Calu3 (cell line): ENCODE data around the gene MAML3. TPM values are rescaled to one million over a fixed set of nuclear protein-coding genes. Genes with fewer than 3 reads are reported as not detected.

Experiments used
- BruUV-seq: library from RNA; stranded (reverse); fragments of 400-500 nt; replicated peaks from 2 replicates; lab custom pipeline; 2021; lab: Mats Ljungman, UMichigan
- CTCF ChIA-PET: fragments of 300-600 bp; sonication (Branson Sonifier 250); formaldehyde crosslinking; loops from one replicate; lab custom pipeline; 2022; ENCODE audit warnings: antibody characterized with exemption; lab: Charles Lee
- DNase-seq: peaks from one replicate; pipeline ENCODE4 v3.0.0; 2022
- H3K27ac Mint-ChIP-seq: one replicate; pipeline ENCODE4 v1.8.0; 2022; ENCODE audit warnings: mixed read lengths; ENCODE audit not compliant: unreplicated experiment
- H3K27me3 Mint-ChIP-seq: one replicate; pipeline ENCODE4 v1.8.0; 2022; ENCODE audit warnings: mixed read lengths; ENCODE audit not compliant: unreplicated experiment
- H3K36me3 Mint-ChIP-seq: one replicate; pipeline ENCODE4 v1.8.0; 2022; ENCODE audit warnings: mild to moderate bottlenecking, moderate library complexity, mixed read lengths; ENCODE audit not compliant: insufficient read depth, unreplicated experiment
- H3K4me1 Mint-ChIP-seq: one replicate; pipeline ENCODE4 v1.8.0; 2022; ENCODE audit warnings: mild to moderate bottlenecking, low read depth, mixed read lengths; ENCODE audit not compliant: unreplicated experiment
- H3K4me3 Mint-ChIP-seq: one replicate; pipeline ENCODE4 v1.8.0; 2022; ENCODE audit warnings: mild to moderate bottlenecking, low read depth, moderate library complexity, mixed read lengths; ENCODE audit not compliant: unreplicated experiment
- H3K9me3 Mint-ChIP-seq: one replicate; pipeline ENCODE4 v1.8.0; 2022; ENCODE audit warnings: low read depth, mixed read lengths; ENCODE audit not compliant: unreplicated experiment
- intact Hi-C: fragments of 100-400 bp; cut with micrococcal nuclease; formaldehyde crosslinking; loops from one replicate; pipeline ENCODE4 v1.10.0; 2022; ENCODE audit not compliant: unreplicated experiment
- total RNA-seq: library from RNA; stranded (reverse); gene quantifications from 2 replicates; pipeline ENCODE4 v1.2.3, GENCODE V29; 2022
- TF ChIP-seq, protein P1 (sequence below): fragments of 200-600 bp; IDR thresholded peaks from one replicate; pipeline ENCODE4 v1.8.0; 2022; ENCODE audit warnings: antibody characterized with exemption; ENCODE audit not compliant: unreplicated experiment

Gene MAML3
- total RNA-seq, 1 experiment from 2014 or later, result 4.0 TPM

DNA sequence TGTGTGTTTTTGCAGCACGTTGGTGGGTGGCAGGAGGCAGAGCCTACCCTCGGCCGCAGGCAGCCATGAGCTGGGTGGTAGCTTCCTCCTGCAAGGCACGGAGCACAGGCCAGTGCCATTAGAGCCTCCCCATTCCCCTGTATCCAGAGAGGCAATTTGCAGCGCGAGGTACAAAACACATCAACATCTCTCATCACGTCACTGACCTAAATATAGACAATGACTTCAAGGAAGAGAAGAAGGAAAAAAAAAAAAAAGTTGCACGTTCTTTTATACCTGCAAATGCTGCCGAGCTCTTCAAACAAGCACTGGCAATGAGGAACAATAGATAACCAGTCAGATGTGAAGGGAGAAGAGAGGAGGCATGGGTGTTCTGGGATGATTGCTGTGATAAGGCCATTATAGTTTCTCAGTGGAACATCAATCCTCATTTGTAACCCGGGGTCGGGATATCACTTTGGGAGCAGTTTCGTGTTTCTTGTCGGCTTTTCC lies 328.4 kb downstream of the MAML3 start:
- Mint-ChIP-seq H3K27me3 (no peaks in the 10 kb centered on the region), H3K4me1 (no peaks in the 10 kb centered on the region), H3K4me3 (no peak overlapping the region), H3K9me3 (no peaks in the 10 kb centered on the region), H3K36me3 (no peaks in the 10 kb centered on the region), H3K27ac (no peak overlapping the region)
- no TSS peak for BruUV-seq
- TF ChIP-seq, protein P1, sequence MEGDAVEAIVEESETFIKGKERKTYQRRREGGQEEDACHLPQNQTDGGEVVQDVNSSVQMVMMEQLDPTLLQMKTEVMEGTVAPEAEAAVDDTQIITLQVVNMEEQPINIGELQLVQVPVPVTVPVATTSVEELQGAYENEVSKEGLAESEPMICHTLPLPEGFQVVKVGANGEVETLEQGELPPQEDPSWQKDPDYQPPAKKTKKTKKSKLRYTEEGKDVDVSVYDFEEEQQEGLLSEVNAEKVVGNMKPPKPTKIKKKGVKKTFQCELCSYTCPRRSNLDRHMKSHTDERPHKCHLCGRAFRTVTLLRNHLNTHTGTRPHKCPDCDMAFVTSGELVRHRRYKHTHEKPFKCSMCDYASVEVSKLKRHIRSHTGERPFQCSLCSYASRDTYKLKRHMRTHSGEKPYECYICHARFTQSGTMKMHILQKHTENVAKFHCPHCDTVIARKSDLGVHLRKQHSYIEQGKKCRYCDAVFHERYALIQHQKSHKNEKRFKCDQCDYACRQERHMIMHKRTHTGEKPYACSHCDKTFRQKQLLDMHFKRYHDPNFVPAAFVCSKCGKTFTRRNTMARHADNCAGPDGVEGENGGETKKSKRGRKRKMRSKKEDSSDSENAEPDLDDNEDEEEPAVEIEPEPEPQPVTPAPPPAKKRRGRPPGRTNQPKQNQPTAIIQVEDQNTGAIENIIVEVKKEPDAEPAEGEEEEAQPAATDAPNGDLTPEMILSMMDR, result no peak
- CTCF ChIA-PET, result no interaction called here
- intact Hi-C loops, result no loop called here
- DNase-seq, result no peak

DNA sequence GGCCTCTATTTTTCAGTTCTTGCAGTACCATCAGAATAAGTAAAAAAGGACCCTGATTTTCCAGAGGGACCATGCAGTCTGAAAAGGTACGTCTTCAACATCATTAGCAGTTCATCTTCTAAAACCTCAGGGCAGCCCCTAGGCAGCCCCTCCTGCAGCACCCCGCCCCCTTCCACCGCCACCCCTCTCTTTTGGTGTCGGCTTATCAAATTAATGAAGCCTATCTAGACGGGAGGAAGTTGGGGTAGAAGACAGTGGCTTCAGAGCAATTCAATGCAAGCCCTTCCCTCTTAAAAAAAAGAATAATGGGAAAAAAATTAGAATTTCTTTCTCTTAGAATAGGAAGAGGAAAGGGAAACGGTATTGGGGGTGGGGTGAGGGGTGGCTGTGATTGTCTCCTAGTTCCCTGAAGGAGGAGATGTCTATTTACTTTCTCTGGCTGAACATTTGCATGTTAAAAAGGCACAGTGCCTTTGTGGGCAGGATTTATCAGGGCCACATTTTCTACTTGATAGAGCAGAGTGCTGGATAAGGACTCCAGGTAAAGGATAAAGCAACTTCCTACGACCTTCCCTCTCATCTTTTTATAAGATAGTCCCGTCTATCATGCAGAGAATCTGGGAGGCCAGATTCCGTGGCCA lies 329.0 kb downstream of the MAML3 start:
- DNase-seq, result no peak
- TF ChIP-seq, protein P1, result no peak
- BruUV-seq, result no TSS peak
- Mint-ChIP-seq H3K27me3 (no peaks in the 10 kb centered on the region), H3K9me3 (no peaks in the 10 kb centered on the region), H3K36me3 (no peaks in the 10 kb centered on the region), H3K27ac (no peak overlapping the region), H3K4me3 (no peak overlapping the region), H3K4me1 (no peaks in the 10 kb centered on the region)
- intact Hi-C loops, result no loop called here
- CTCF ChIA-PET, result no interaction called here

DNA sequence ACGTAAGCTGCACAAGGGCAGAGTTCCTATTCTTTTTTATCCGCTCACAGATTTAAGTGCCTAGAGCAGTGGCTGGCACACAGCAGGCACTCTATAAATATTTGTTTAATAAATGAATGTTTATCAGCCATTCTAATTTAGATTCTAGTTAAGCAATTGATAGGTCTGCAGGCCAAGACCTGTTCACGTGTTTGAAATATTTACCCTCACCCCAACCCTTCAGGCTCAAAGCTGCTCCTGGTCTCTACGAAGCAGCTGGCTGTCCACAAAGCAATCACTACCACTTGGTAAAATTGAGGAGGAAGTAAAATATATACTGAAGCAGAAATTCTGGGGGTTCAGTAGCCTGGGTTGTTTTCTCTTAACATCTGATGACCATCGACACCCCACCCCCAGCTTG lies 330.2 kb downstream of the MAML3 start:
- CTCF ChIA-PET, result interaction anchor here (0.5 kb wide), 1 partner anchor 33 kb away, joined by 5 read pairs; no protein-coding TSS in a partner anchor
- DNase-seq, result no peak
- no peak overlapping the region for H3K27ac Mint-ChIP-seq
- BruUV-seq, result no TSS peak
- intact Hi-C loops, result no loop called here
- no peaks in the 10 kb centered on the region for H3K9me3 Mint-ChIP-seq
- no peaks in the 10 kb centered on the region for H3K4me1 Mint-ChIP-seq
- no peak overlapping the region for H3K4me3 Mint-ChIP-seq
- H3K36me3 Mint-ChIP-seq, result no peaks in the 10 kb centered on the region
- H3K27me3 Mint-ChIP-seq, result no peaks in the 10 kb centered on the region
- TF ChIP-seq, protein P1, result no peak

DNA sequence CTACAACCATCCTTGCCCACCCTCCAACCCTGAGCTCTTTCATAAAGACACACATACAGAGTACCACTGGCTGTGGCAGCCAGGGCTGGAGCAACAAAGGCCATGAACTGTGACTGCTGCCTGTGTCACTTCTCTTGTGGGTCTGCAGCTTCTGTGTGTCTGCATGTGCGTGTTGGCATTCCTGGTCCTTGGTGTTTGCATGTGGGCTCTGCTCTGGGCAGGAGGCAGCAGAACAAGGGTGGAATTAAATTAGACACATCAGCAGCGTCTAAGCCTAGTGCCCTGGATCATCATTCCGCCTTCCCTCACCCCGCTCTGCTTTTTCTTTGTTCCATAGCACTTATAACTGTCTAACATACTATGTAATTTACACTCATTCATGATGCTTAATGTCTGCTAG lies 330.6 kb downstream of the MAML3 start:
- Mint-ChIP-seq H3K27ac (no peak overlapping the region), H3K9me3 (no peaks in the 10 kb centered on the region), H3K27me3 (no peaks in the 10 kb centered on the region), H3K4me1 (no peaks in the 10 kb centered on the region), H3K36me3 (no peaks in the 10 kb centered on the region), H3K4me3 (no peak overlapping the region)
- no TSS peak for BruUV-seq
- intact Hi-C loops, result no loop called here
- CTCF ChIA-PET, result interaction anchor here (0.5 kb wide), 1 partner anchor 32 kb away, joined by 5 read pairs; no protein-coding TSS in a partner anchor
- TF ChIP-seq, protein P1, result no peak
- DNase-seq, result no peak
